ENCODE measurements around the gene BLNK.

DNA sequence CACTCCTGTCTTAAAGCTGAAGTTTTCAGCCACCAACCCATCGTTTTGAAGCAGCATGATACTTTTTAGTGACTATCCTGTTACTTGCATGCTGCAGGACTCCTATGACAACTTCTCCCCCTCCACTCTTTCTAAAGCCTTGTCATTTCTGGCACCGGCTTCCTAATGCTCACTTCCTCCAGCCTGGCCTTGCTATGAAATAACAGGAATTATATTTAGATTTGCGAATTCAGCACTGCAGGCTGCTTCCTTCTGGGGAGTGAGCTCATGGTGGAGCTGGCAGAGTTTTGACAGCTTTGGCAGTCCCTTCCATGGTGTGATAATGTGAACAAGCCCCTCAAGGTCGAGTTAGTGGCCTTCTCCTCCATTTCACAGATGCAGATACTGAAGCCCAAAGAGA is 13.4 kb downstream of the BLNK start:
- TF ChIP-seq SUZ12 (IDR thresholded peaks at IDR 0.05) (no peak), ELF4 (IDR thresholded peaks at IDR 0.05) (no peak), TARDBP (IDR thresholded peaks at IDR 0.05) (no peak), CTBP1 (IDR thresholded peaks at IDR 0.05; ENCODE audit: borderline replicate concordance) (no peak), SP1 (IDR thresholded peaks at IDR 0.05) (no peak), L3MBTL2 (conservative IDR thresholded peaks at IDR 0.05) (no peak)
